GM13976 (cell line): ENCODE data around the gene MYO5B.

Experiments used
- DNase-seq: peaks from one replicate; pipeline ENCODE4 v3.0.0; 2012; ENCODE audit warnings: low spot score
- in situ Hi-C: fragments of 300-500 bp; cut with MboI; formaldehyde crosslinking; loops from one replicate; pipeline ENCODE4 v1.12.0; 2022; ENCODE audit warnings: low sequenced_read_pairs, mixed read lengths, inconsistent platforms; ENCODE audit not compliant: unreplicated experiment
- TF ChIP-seq, protein P1 (sequence below): IDR thresholded peaks from 2 replicates; pipeline ENCODE4 v1.5.1; 2012; ENCODE audit warnings: borderline replicate concordance, mild to moderate bottlenecking; ENCODE audit not compliant: insufficient read depth; ENCODE audit errors: extremely low read depth, missing control alignments, control extremely low read depth

MYO5B gene

DNA sequence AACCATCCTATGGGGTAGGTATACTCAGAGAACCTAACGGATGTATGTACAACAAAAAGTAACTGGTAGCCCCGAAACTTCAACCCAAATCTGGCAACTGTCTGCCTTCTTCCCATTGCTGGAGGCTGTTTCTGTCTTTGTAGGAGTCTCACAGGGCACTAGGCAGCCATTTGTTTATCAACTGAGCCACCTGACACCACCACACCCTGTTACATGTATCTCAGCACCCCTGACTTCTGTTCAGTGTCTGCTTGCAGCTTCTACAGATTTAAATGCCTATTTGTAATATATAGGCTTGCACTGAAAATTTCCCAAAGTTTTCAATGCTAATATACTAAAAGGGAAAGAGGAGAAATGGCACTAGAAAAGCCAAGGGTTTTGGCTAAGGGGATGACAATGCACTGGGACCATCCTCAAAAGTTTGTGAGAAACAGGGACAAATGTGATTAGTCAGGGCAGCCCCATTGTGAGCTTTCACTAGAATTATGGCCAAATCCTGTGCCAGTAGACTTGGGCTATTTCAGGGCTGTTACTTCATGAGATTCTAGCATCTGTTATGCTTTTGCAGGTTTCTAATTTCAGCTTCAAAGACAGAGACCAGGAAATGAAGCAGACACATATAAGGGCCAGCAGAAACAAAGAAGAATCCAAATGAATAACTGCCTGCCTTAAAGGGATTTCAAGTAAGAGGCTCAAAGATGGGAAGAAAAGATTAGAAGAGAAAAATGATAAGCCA lies 103.3 kb downstream of the MYO5B start:
- DNase-seq: no peak
- TF ChIP-seq, protein P1, sequence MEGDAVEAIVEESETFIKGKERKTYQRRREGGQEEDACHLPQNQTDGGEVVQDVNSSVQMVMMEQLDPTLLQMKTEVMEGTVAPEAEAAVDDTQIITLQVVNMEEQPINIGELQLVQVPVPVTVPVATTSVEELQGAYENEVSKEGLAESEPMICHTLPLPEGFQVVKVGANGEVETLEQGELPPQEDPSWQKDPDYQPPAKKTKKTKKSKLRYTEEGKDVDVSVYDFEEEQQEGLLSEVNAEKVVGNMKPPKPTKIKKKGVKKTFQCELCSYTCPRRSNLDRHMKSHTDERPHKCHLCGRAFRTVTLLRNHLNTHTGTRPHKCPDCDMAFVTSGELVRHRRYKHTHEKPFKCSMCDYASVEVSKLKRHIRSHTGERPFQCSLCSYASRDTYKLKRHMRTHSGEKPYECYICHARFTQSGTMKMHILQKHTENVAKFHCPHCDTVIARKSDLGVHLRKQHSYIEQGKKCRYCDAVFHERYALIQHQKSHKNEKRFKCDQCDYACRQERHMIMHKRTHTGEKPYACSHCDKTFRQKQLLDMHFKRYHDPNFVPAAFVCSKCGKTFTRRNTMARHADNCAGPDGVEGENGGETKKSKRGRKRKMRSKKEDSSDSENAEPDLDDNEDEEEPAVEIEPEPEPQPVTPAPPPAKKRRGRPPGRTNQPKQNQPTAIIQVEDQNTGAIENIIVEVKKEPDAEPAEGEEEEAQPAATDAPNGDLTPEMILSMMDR: no peak
- in situ Hi-C loops: no loop called here

DNA sequence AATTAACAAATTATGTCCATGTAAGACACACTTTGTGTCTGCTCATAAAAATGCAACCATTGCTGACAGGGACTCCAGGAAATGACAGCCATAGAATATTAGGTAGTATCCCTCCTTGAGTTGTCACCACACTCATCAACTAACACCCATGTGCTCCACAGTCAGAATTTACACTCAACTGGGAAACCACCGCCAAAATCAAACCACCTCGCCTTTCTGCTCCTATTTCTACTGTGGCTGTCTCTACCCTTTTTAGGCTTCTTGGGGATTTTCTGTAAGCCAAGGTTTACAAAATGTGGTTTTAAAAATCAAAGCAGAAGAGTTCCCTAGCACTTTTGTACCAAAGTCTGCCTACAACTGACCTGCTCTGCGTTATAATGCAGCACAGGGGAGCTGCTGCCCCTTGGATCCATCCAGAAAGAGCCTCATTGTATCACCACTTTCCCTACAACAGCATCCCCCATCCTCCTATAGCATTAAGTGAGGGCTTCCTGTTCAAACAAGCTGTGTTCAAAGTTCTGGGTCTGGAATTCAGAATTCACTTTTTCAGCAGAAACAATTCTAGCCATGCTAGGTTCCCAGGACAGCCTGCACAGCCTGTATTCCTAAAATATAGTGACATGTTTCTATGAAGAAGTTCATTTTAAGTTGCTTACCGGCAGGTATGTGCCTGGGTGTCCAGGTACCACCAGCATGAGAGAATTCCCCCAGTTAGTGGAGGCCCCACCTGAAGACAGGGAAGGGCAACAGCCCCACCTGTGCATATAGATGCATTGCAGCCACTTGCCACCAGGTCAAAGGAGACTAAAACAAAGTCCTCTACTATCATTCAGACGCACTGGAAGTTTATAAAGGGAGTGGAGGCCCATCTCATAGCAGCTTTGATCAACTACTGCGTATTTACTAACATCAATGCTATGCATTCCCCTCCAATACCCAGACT lies 104.3 kb downstream of the MYO5B start:
- in situ Hi-C loops: no loop called here
- no peak for DNase-seq
- TF ChIP-seq, protein P1: no peak

DNA sequence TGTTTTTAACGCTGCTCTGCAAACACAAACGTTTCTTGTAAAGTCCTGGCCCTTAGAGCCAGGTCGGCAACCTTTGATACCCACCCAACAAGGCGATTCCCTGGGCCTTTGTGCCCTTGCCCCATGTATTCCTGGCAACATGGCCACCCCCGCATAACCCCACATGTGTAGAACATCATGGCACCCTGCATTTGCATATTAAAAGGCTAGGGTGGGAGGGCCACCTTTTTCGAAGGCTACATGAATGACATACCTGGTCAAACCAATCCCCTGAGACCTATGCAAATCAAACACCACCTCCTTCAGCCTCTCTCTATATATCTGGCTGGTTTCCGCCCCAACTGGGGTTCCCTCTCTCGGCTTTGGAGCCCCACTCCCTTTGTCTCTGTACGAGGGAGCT lies 105.2 kb downstream of the MYO5B start:
- TF ChIP-seq, protein P1: no peak
- in situ Hi-C loops: no loop called here
- no peak for DNase-seq

DNA sequence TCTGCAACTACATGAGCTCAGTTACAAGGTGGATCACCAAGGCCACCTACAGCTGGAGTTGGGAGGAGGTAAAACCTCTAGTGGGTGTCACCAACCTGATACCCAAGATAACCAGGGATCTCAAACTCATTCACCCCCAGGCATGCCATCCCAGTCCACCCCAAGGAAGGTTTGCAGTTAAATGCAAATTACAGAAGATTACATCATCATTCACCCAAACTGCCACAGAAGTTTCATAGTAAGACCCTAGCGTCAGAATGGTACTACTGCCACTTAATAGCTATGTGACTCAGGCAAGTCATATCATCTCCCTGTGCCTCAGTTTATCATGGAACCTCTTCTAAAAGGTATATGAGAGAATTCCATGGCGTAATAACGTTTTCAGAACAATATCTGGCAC lies 111.2 kb downstream of the MYO5B start:
- in situ Hi-C loops: no loop called here
- no peak for DNase-seq
- TF ChIP-seq, protein P1: no peak

DNA sequence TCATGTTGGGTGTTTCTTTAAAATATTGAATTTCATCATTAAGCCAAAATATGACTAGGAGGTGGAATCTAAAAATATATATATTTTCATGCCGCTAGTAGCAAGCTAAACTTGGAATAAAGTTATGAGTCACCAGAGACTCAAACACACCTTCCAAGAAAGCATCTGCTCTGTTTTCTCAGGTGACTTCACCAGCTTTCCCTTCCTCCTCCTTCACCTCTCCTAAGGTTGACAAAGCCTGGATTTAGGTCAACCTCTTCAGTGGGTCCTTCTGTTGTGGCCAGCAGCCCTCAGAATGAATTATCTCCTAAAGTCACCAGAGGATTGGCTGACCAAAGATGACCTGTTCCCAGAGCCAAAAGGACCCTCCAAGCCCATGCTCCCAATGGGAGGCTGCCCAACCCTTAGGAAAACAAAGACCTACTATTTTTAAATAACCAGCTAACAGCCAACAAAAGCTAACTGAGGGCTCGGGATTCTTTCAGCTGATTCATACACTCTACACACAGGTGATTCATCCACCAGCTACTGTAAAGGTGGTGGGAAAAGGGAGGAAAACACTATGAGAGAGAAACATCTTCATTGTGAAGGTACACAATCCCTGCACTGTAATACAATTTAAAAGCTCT lies 113.9 kb downstream of the MYO5B start:
- DNase-seq: no peak
- TF ChIP-seq, protein P1: no peak
- in situ Hi-C loops: no loop called here

DNA sequence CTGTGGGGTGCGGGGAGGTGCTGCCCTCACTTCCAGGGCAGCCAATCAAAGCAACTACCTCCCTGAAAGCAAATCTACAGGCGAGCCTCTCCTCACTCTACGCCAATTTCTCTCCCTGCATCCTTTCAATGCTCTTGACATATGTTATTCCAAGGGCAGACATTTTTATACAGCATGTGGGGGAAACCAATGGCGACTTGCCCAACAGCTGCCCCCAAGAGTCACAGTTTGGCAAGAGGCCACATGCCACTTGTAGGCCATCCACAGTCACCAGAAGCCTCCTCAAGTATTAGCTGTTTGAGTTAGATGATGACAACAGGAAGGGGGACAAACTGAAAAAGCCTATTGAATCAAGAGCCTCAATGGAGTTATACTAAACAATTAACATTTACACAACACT lies 114.6 kb downstream of the MYO5B start:
- in situ Hi-C loops: no loop called here
- DNase-seq: no peak
- TF ChIP-seq, protein P1: no peak
